CD4-positive, alpha-beta T cell treated with Interleukin-15 for 1 hour (primary cell): Measurements from ENCODE around the gene ARL6IP1.
"Not testable (repeated sequence)": the region's sequence is repeated elsewhere in the genome, so short reads cannot be mapped to it uniquely, and the experiment has no call there.

Source experiments
- DNase-seq: peaks from one replicate; pipeline ENCODE4 v3.0.0-alpha.2; 2020

ARL6IP1 gene

DNA sequence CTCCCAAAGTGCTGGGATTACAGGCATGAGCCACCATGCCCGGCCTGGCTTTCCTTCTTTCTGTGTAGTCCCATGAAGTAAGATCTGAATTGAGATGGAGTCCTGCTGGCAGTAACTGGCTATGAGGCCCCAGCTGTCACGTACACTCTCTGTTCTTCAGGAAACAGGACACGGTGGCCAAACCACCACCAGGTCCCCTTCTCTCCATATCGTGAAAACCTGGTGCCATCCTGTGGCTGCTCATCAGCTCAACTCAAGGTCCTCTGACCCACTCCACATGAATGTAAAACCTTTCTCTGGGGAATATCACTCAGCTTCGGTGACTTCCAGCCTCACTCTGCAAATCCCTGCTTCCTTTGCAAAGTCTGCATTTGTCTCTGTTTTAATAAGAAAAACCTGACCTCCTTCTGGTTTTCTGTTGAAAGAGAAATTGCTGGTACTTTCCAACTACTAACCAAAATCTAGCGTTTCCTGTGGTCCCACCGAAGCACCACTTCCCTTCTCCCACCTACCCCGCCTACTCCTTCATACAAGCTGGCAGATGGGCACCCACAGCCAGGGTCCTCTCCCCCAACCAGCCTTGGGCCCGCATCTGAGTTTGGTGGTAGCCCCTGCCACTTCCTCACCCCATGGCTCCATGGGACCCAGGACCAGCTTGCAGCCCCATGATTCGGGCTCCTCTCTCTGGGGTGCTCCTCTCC, 43.2 kb downstream of the ARL6IP1 start:
- not testable (repeated sequence) for DNase-seq

GRCh38 chr16:18756639-18757038, 44.7 kb downstream of the ARL6IP1 start:
- DNase-seq, result not testable (repeated sequence)

- not testable (repeated sequence) for DNase-seq
These were observed 58.5 kb downstream of the ARL6IP1 start for GRCh38 chr16:18742870-18743269.
